Transverse colon (tissue), 3 donors: Measurements from ENCODE around the gene GABRD.

Source experiments
- CTCF ChIP-seq, 5 experiments: fragments of 200-600 bp in 3 of 5; fragments of 450-650 bp in 2 of 5; sonication (generic) in 3 of 5; IDR thresholded peaks; 1 replicate in 2 of 5; 2 replicates in 3 of 5; pipeline ENCODE4 v1.5.1; 2016 to 2017; ENCODE audit warnings: antibody characterized with exemption in 5 of 5, inconsistent platforms in 3 of 5, mild to moderate bottlenecking in 2 of 5, moderate library complexity in 1 of 5
- EP300 ChIP-seq: sonication (generic); formaldehyde crosslinking; IDR thresholded peaks from one replicate; pipeline ENCODE4 v1.6.1; 2017; ENCODE audit warnings: antibody characterized with exemption, low read depth
- POLR2A ChIP-seq: fragments of 450-650 bp; IDR thresholded peaks from one replicate; pipeline ENCODE4 v1.6.1; 2016; ENCODE audit warnings: antibody characterized with exemption, mild to moderate bottlenecking, moderate library complexity

DNA sequence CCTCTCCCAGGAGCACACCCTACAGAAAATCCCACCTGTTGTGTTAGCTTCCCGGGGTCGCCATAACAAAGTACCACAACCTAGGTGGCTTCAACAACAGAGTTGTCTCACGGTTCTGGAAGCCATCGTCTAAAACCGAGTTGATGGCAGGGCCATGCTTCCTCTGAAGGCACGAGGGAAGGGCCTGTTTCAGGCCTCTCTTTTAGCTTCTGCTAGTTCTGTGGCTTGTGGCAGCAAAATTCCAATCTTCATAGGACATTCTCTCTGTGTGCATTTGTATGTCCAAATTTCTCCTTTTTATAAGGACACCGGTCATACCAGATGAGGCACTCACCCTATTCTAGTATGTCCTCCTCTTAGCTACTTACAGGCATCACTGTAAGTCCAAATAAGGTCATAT lies 18.7 kb upstream of the GABRD start:
- TF ChIP-seq CTCF (IDR thresholded peaks at IDR 0.05) = no peak
- TF ChIP-seq POLR2A = no peak
- TF ChIP-seq EP300 = no peak
